Measurements from ENCODE around the gene DENND1A.
"Not testable (repeated sequence)": the region's sequence is repeated elsewhere in the genome, so short reads cannot be mapped to it uniquely, and the experiment has no call there.

Gene DENND1A

GRCh38 chr9:123407217-123407851, 522.6 kb downstream of the DENND1A start:
- in situ Hi-C loops (cut with MboI; ENCODE audit: low sequenced_read_pairs): no loop called here

- in situ Hi-C loops (cut with MboI; ENCODE audit: low sequenced_read_pairs): no loop called here
Observed at GRCh38 chr9:123406691-123407216, 523.2 kb downstream of the DENND1A start.

- in situ Hi-C loops (cut with MboI; ENCODE audit: low sequenced_read_pairs): no loop called here
Observed at GRCh38 chr9:123406016-123406415, 523.9 kb downstream of the DENND1A start.

GRCh38 chr9:123402981-123403509, 526.9 kb downstream of the DENND1A start:
- in situ Hi-C loops (cut with MboI; ENCODE audit: low sequenced_read_pairs): no loop called here

- in situ Hi-C loops (cut with MboI; ENCODE audit: low sequenced_read_pairs): no loop called here
Observed at GRCh38 chr9:123401879-123402513, 527.9 kb downstream of the DENND1A start.

- in situ Hi-C loops (cut with MboI; ENCODE audit: low sequenced_read_pairs): no loop called here
Observed at GRCh38 chr9:123400926-123401503, 528.9 kb downstream of the DENND1A start.

- in situ Hi-C loops (cut with MboI; ENCODE audit: low sequenced_read_pairs): no loop called here
Observed at GRCh38 chr9:123399803-123400378, 530.0 kb downstream of the DENND1A start.

GRCh38 chr9:123398938-123399337, 531.0 kb downstream of the DENND1A start:
- in situ Hi-C loops (cut with MboI; ENCODE audit: low sequenced_read_pairs): not testable (repeated sequence)

- in situ Hi-C loops (cut with MboI; ENCODE audit: low sequenced_read_pairs): no loop called here
Observed at GRCh38 chr9:123397975-123398374, 532.0 kb downstream of the DENND1A start.

- in situ Hi-C loops (cut with MboI; ENCODE audit: low sequenced_read_pairs): no loop called here
Observed at GRCh38 chr9:123395689-123396511, 534.0 kb downstream of the DENND1A start.

- in situ Hi-C loops (cut with MboI; ENCODE audit: low sequenced_read_pairs): no loop called here
Observed at GRCh38 chr9:123395276-123395688, 534.6 kb downstream of the DENND1A start.

GRCh38 chr9:123394291-123395235, 535.4 kb downstream of the DENND1A start:
- in situ Hi-C loops (cut with MboI; ENCODE audit: low sequenced_read_pairs): no loop called here

GRCh38 chr9:123392802-123393201, 537.1 kb downstream of the DENND1A start:
- in situ Hi-C loops (cut with MboI; ENCODE audit: low sequenced_read_pairs): no loop called here

GRCh38 chr9:123391946-123392345, 538.0 kb downstream of the DENND1A start:
- in situ Hi-C loops (cut with MboI; ENCODE audit: low sequenced_read_pairs): no loop called here

- in situ Hi-C loops (cut with MboI; ENCODE audit: low sequenced_read_pairs): no loop called here
Observed at GRCh38 chr9:123391233-123391632, 538.7 kb downstream of the DENND1A start.

GRCh38 chr9:123390337-123391135, 539.4 kb downstream of the DENND1A start:
- in situ Hi-C loops (cut with MboI; ENCODE audit: low sequenced_read_pairs): no loop called here

- in situ Hi-C loops (cut with MboI; ENCODE audit: low sequenced_read_pairs): no loop called here
Observed at GRCh38 chr9:123389698-123390097, 540.2 kb downstream of the DENND1A start.

GRCh38 chr9:123389070-123389469, 540.9 kb downstream of the DENND1A start:
- in situ Hi-C loops (cut with MboI; ENCODE audit: low sequenced_read_pairs): no loop called here

- in situ Hi-C loops (cut with MboI; ENCODE audit: low sequenced_read_pairs): no loop called here
Observed at GRCh38 chr9:123387686-123388085, 542.2 kb downstream of the DENND1A start.
